H9 (cell line): ENCODE measurements around the gene CER1. TPM values are rescaled to one million over a fixed set of nuclear protein-coding genes. Genes with fewer than 3 reads are reported as not detected.

Experiments
- DNase-seq: peaks from one replicate; pipeline ENCODE4 v3.0.0-alpha.2; 2017
- H2AFZ ChIP-seq: one replicate; pipeline ENCODE4 v1.6.1; 2013; ENCODE audit warnings: mild to moderate bottlenecking, low read length, control low read depth, moderate library complexity
- H2AK5ac ChIP-seq: 2 replicates; pipeline ENCODE4 v1.6.1; 2013; ENCODE audit warnings: low read length, control low read depth, mixed read lengths; ENCODE audit not compliant: insufficient read length
- H2BK120ac ChIP-seq: one replicate; pipeline ENCODE4 v1.6.1; 2013; ENCODE audit warnings: low read depth, mild to moderate bottlenecking, low read length, control low read depth, inconsistent platforms; ENCODE audit not compliant: poor library complexity, severe bottlenecking
- H2BK12ac ChIP-seq: 2 replicates; pipeline ENCODE4 v1.6.1; 2013; ENCODE audit warnings: low read length, control low read depth, mixed read lengths, low read depth; ENCODE audit not compliant: insufficient read length
- H2BK15ac ChIP-seq: 2 replicates; pipeline ENCODE4 v1.6.1; 2013; ENCODE audit warnings: low read depth, low read length, control low read depth
- H2BK20ac ChIP-seq: one replicate; pipeline ENCODE4 v1.6.1; 2013; ENCODE audit warnings: low read depth, mild to moderate bottlenecking, low read length, control low read depth, inconsistent platforms; ENCODE audit not compliant: poor library complexity, severe bottlenecking
- H2BK5ac ChIP-seq: 2 replicates; pipeline ENCODE4 v1.6.1; 2013; ENCODE audit warnings: low read length, control low read depth, mixed read lengths; ENCODE audit not compliant: insufficient read length
- H3K14ac ChIP-seq: 2 replicates; pipeline ENCODE4 v1.6.1; 2013; ENCODE audit warnings: low read length, control low read depth; ENCODE audit not compliant: insufficient read depth
- H3K18ac ChIP-seq: 2 replicates; pipeline ENCODE4 v1.6.1; 2013; ENCODE audit warnings: low read depth, mild to moderate bottlenecking, mixed read lengths, low read length, control low read depth; ENCODE audit not compliant: insufficient read length
- H3K23ac ChIP-seq: 2 replicates; pipeline ENCODE4 v1.6.1; 2013; ENCODE audit warnings: low read length, control low read depth, mixed read lengths, low read depth; ENCODE audit not compliant: insufficient read length
- H3K23me2 ChIP-seq: 2 replicates; pipeline ENCODE4 v1.6.1; 2013; ENCODE audit warnings: low read depth, mild to moderate bottlenecking, mixed read lengths, low read length, control low read depth; ENCODE audit not compliant: insufficient read length, poor library complexity, severe bottlenecking
- H3K27ac ChIP-seq: 2 replicates; pipeline ENCODE4 v1.5.1; 2013; ENCODE audit warnings: low read length, control low read depth, mixed read lengths, low read depth; ENCODE audit not compliant: insufficient read length
- H3K27me3 ChIP-seq: 2 replicates; pipeline ENCODE4 v1.6.1; 2013; ENCODE audit warnings: low read length, control low read depth, inconsistent platforms; ENCODE audit not compliant: insufficient read depth
- H3K4ac ChIP-seq: 2 replicates; pipeline ENCODE4 v1.6.1; 2013; ENCODE audit warnings: low read depth, mild to moderate bottlenecking, control low read depth, inconsistent platforms, low read length, moderate library complexity
- H3K4me1 ChIP-seq: 2 replicates; pipeline ENCODE4 v1.6.1; 2013; ENCODE audit warnings: low read length, control low read depth, inconsistent platforms; ENCODE audit not compliant: insufficient read depth
- H3K4me2 ChIP-seq: 2 replicates; pipeline ENCODE4 v1.6.1; 2013; ENCODE audit warnings: low read length, control low read depth, mixed read lengths; ENCODE audit not compliant: insufficient read length, insufficient read depth
- H3K56ac ChIP-seq: 2 replicates; pipeline ENCODE4 v1.6.1; 2013; ENCODE audit warnings: low read depth, mild to moderate bottlenecking, mixed read lengths, low read length, control low read depth; ENCODE audit not compliant: insufficient read length
- H3K79me1 ChIP-seq: 2 replicates; pipeline ENCODE4 v1.6.1; 2013; ENCODE audit warnings: low read depth, mild to moderate bottlenecking, moderate library complexity, low read length, control low read depth, inconsistent platforms; ENCODE audit not compliant: insufficient read depth, poor library complexity, severe bottlenecking
- H3K79me2 ChIP-seq: 2 replicates; pipeline ENCODE4 v1.6.1; 2013; ENCODE audit warnings: low read length, control low read depth, inconsistent platforms; ENCODE audit not compliant: insufficient read depth
- H3K9ac ChIP-seq: 2 replicates; pipeline ENCODE4 v1.6.1; 2013; ENCODE audit warnings: low read length, control low read depth, mixed read lengths; ENCODE audit not compliant: insufficient read length; ENCODE audit errors: extremely low read depth
- H3K9me3 ChIP-seq: one replicate; pipeline ENCODE4 v1.6.1; 2013; ENCODE audit warnings: low read depth, low read length, inconsistent platforms; ENCODE audit not compliant: control insufficient read depth
- H3T11ph ChIP-seq: one replicate; pipeline ENCODE4 v1.6.1; 2013; ENCODE audit warnings: mild to moderate bottlenecking, low read length, control low read depth, inconsistent platforms
- H4K20me1 ChIP-seq: one replicate; pipeline ENCODE4 v1.6.1; 2013; ENCODE audit not compliant: control insufficient read depth, insufficient read length, insufficient read depth
- H4K5ac ChIP-seq: 2 replicates; pipeline ENCODE4 v1.6.1; 2013; ENCODE audit warnings: low read depth, mild to moderate bottlenecking, mixed read lengths, low read length, control low read depth; ENCODE audit not compliant: insufficient read length
- H4K8ac ChIP-seq: replicated peaks from 2 replicates; pipeline ENCODE4 v1.6.1; 2013; ENCODE audit warnings: low read length, control low read depth, mixed read lengths, low read depth; ENCODE audit not compliant: insufficient read length
- H4K91ac ChIP-seq: 2 replicates; pipeline ENCODE4 v1.6.1; 2013; ENCODE audit warnings: low read depth, mild to moderate bottlenecking, moderate library complexity, mixed read lengths, low read length, control low read depth; ENCODE audit not compliant: insufficient read length
- H3K27ac Mint-ChIP-seq, 3 experiments: 2 replicates in 2 of 3; 3 replicates in 1 of 3; pipeline ENCODE4 v1.8.0; 2020 to 2021; ENCODE audit warnings: mixed read lengths in 3 of 3, mild to moderate bottlenecking in 1 of 3, moderate library complexity in 1 of 3
- H3K27me3 Mint-ChIP-seq: 2 replicates; pipeline ENCODE4 v1.8.0; 2021; ENCODE audit warnings: low read depth, mild to moderate bottlenecking, moderate library complexity, mixed read lengths
- H3K36me3 Mint-ChIP-seq, 3 experiments: 2 replicates in 2 of 3; 3 replicates in 1 of 3; pipeline ENCODE4 v1.8.0; 2020 to 2021; ENCODE audit warnings: low read depth in 3 of 3, mixed read lengths in 3 of 3; ENCODE audit not compliant: insufficient read depth in 1 of 3
- H3K4me1 Mint-ChIP-seq, 2 experiments: 2 replicates each; pipeline ENCODE4 v1.8.0; 2020; ENCODE audit warnings: mixed read lengths in 2 of 2
- H3K4me3 Mint-ChIP-seq, 2 experiments: 2 replicates in 1 of 2; 3 replicates in 1 of 2; pipeline ENCODE4 v1.8.0; 2020 to 2021; ENCODE audit warnings: mild to moderate bottlenecking in 2 of 2, mixed read lengths in 2 of 2, moderate library complexity in 1 of 2
- H3K9me3 Mint-ChIP-seq, 2 experiments: 2 replicates in 1 of 2; 3 replicates in 1 of 2; pipeline ENCODE4 v1.8.0; 2020; ENCODE audit warnings: mild to moderate bottlenecking in 2 of 2, mixed read lengths in 2 of 2, moderate library complexity in 1 of 2
- CTCF ChIP-seq: fragments of 200-600 bp; sonication (generic); conservative IDR thresholded peaks from 3 replicates; pipeline ENCODE4 v1.8.0; 2021; ENCODE audit warnings: antibody characterized with exemption, mild to moderate bottlenecking
- WGBS: extraction: QIAGEN DNeasy Blood & Tissue Kit; methylation state at CpG from one replicate; pipeline ENCODE4 v1.1.7; 2013; ENCODE audit warnings: missing lambda C conversion rate, low lambda C conversion rate, mixed read lengths; ENCODE audit not compliant: insufficient read length; ENCODE audit errors: extremely low coverage; 5-methylcytosine and 5-hydroxymethylcytosine counted together
- total RNA-seq: library from RNA; stranded (reverse); gene quantifications from 2 replicates; pipeline ENCODE4 v1.2.1, GENCODE V29; 2021

The CER1 gene
- total RNA-seq, 1 experiment from 2014 or later, result 22.3 TPM

GRCh38 chr9:14719231-14719923 lies 3.2 kb downstream of the CER1 start:
- Mint-ChIP-seq H3K27me3 (peaks cover 54% of the 10 kb centered on the region), H3K27ac (no peak overlapping the region), H3K9me3 (no peaks in the 10 kb centered on the region; a peak in 1 of 5 replicates), H3K4me3 (peak overlapping the region in 1 of 2 experiments; percentile 5; a peak in 2 of 5 replicates), H3K36me3 (peaks cover 0 to 1% (median 0%) of the 10 kb centered on the region in 3 experiments; a peak in 2 of 7 replicates), H3K4me1 (peaks cover 26 to 37% of the 10 kb centered on the region in 2 experiments)
- DNase-seq, result no peak
- Histone ChIP-seq H3K23me2 (no peaks in the 10 kb centered on the region), H2BK15ac (no peak overlapping the region), H3K9ac (no peak overlapping the region), H3K14ac (no peak overlapping the region), H4K20me1 (no peaks in the 10 kb centered on the region), H3K18ac (no peak overlapping the region), H3K79me1 (no peaks in the 10 kb centered on the region), H4K91ac (no peak overlapping the region), H3K4me1 (peaks cover 9% of the 10 kb centered on the region; the same call in 1 of the 2 replicates), H2AK5ac (no peak overlapping the region), H2AFZ (no peak overlapping the region), H3K79me2 (no peaks in the 10 kb centered on the region), H3K4me2 (no peak overlapping the region), H3K23ac (no peak overlapping the region), H2BK5ac (no peak overlapping the region), H3K56ac (no peak overlapping the region), H2BK12ac (no peak overlapping the region), H4K8ac (no peak overlapping the region), H3K27me3 (peaks cover 16% of the 10 kb centered on the region; the same call in 1 of the 2 replicates), H3T11ph (no peak overlapping the region), H3K9me3 (no peaks in the 10 kb centered on the region), H2BK20ac (no peak overlapping the region), H3K27ac (no peak overlapping the region), H4K5ac (no peak overlapping the region), H3K4ac (no peak overlapping the region), H2BK120ac (no peak overlapping the region)
- no CpG with 5 or more reads among the region's 8 CpGs for WGBS
- TF ChIP-seq CTCF, result no peak
